C4-2B (cell line): ENCODE data around the gene CLHC1.

Experiments used
- CTCF ChIP-seq: fragments of 450-650 bp; conservative IDR thresholded peaks from 2 replicates; pipeline ENCODE4 v1.5.1; 2017; ENCODE audit warnings: mild to moderate bottlenecking
- ZFX ChIP-seq: fragments of 450-650 bp; IDR thresholded peaks from 2 replicates; pipeline ENCODE4 v1.6.1; 2017

DNA sequence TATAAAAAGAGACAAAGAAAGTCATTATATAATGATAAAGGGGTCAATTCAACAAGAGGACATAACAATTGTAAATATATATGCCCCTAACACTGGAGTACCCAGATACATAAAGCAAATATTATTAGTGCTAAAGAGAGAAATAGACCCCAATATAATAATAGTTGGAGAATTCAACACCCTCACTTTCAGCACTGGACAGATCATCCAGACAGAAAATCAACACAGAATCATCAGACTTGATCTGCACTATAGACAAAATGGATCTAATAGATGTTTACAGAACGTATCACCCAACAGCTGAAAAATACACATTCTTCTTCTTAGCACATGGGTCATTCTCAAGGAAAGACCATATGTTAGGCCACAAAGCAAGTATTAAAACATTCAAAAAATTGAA lies 31.7 kb downstream of the CLHC1 start:
- TF ChIP-seq CTCF (no peak), ZFX (no peak)
